GM12878 (cell line): ENCODE measurements around the gene IRF8.

Experiments used
- MXI1 ChIP-seq: fragments of 150-350 bp; IDR thresholded peaks from 2 replicates; pipeline ENCODE4 v1.6.1; 2011; ENCODE audit warnings: low read depth, mild to moderate bottlenecking, inconsistent platforms, low read length, improper control_type of control experiment
- SREBF2 ChIP-seq: IDR thresholded peaks from 2 replicates; pipeline ENCODE4 v1.6.1; 2012; ENCODE audit warnings: mild to moderate bottlenecking, low read length

GRCh38 chr16:85924675-85925074 lies 25.7 kb downstream of the IRF8 start:
- TF ChIP-seq SREBF2 (no peak), MXI1 (no peak)
